Neural crest cell (in vitro differentiated cells): Measurements from ENCODE around the gene UVRAG. TPM values are rescaled to one million over a fixed set of nuclear protein-coding genes. Genes with fewer than 3 reads are reported as not detected.

Experiments
- DNase-seq: peaks from one replicate; pipeline ENCODE4 v3.0.0; 2021; ENCODE audit warnings: low read depth, mixed read lengths, low spot score
- H3K27ac Mint-ChIP-seq: one replicate; pipeline ENCODE4 v1.8.0; 2021; ENCODE audit warnings: mild to moderate bottlenecking, mixed read lengths; ENCODE audit not compliant: unreplicated experiment
- H3K27me3 Mint-ChIP-seq: 2 replicates; pipeline ENCODE4 v1.8.0; 2021; ENCODE audit warnings: low read depth, mild to moderate bottlenecking, mixed read lengths
- H3K36me3 Mint-ChIP-seq: 2 replicates; pipeline ENCODE4 v1.8.0; 2021; ENCODE audit warnings: low read depth, mild to moderate bottlenecking, mixed read lengths
- H3K4me1 Mint-ChIP-seq: 2 replicates; pipeline ENCODE4 v1.8.0; 2021; ENCODE audit warnings: mixed read lengths
- H3K4me3 Mint-ChIP-seq: one replicate; pipeline ENCODE4 v1.8.0; 2021; ENCODE audit warnings: mild to moderate bottlenecking, mixed read lengths
- H3K9me3 Mint-ChIP-seq: 2 replicates; pipeline ENCODE4 v1.8.0; 2021; ENCODE audit warnings: mixed read lengths
- CTCF ChIP-seq: fragments of 200-600 bp; sonication (generic); conservative IDR thresholded peaks from 2 replicates; pipeline ENCODE4 v1.5.0; 2021; ENCODE audit warnings: antibody characterized with exemption, mild to moderate bottlenecking
- total RNA-seq: library from RNA; stranded (reverse); gene quantifications from 2 replicates; pipeline ENCODE4 v1.2.1, GENCODE V29; 2021

UVRAG gene
- total RNA-seq, 1 donor from 2014 or later = 29.0 TPM

- H3K27ac Mint-ChIP-seq = no peak overlapping the region
- TF ChIP-seq CTCF = no peak
- no peak for DNase-seq
- H3K9me3 Mint-ChIP-seq = no peaks in the 10 kb centered on the region
- H3K4me3 Mint-ChIP-seq = no peak overlapping the region
- peaks cover 4% of the 10 kb centered on the region for H3K4me1 Mint-ChIP-seq
- peaks cover 4% of the 10 kb centered on the region for H3K36me3 Mint-ChIP-seq
- no peaks in the 10 kb centered on the region for H3K27me3 Mint-ChIP-seq
Observed at GRCh38 chr11:76119779-76120178, 304.8 kb downstream of the UVRAG start.

- H3K27me3 Mint-ChIP-seq = no peaks in the 10 kb centered on the region
- peaks cover 4% of the 10 kb centered on the region for H3K36me3 Mint-ChIP-seq
- H3K4me1 Mint-ChIP-seq = peaks cover 4% of the 10 kb centered on the region
- no peak for DNase-seq
- H3K4me3 Mint-ChIP-seq = no peak overlapping the region
- H3K9me3 Mint-ChIP-seq = no peaks in the 10 kb centered on the region
- TF ChIP-seq CTCF = no peak
- H3K27ac Mint-ChIP-seq = no peak overlapping the region
Observed at GRCh38 chr11:76120513-76121101, 305.6 kb downstream of the UVRAG start.

GRCh38 chr11:76123248-76123647 lies 308.2 kb downstream of the UVRAG start:
- Mint-ChIP-seq H3K4me1 (peaks cover 4% of the 10 kb centered on the region), H3K27me3 (no peaks in the 10 kb centered on the region), H3K36me3 (peaks cover 4% of the 10 kb centered on the region), H3K27ac (no peak overlapping the region), H3K4me3 (no peak overlapping the region), H3K9me3 (peaks cover 2% of the 10 kb centered on the region)
- DNase-seq = no peak
- no peak for TF ChIP-seq CTCF

GRCh38 chr11:76124905-76125770 lies 310.1 kb downstream of the UVRAG start:
- Mint-ChIP-seq H3K4me3 (no peak overlapping the region), H3K36me3 (peaks cover 4% of the 10 kb centered on the region), H3K27ac (no peak overlapping the region), H3K9me3 (peaks cover 2% of the 10 kb centered on the region), H3K27me3 (no peaks in the 10 kb centered on the region), H3K4me1 (peaks cover 4% of the 10 kb centered on the region)
- no peak for DNase-seq
- no peak for TF ChIP-seq CTCF

GRCh38 chr11:76129729-76130128 lies 314.7 kb downstream of the UVRAG start:
- H3K9me3 Mint-ChIP-seq = peaks cover 2% of the 10 kb centered on the region
- no peaks in the 10 kb centered on the region for H3K27me3 Mint-ChIP-seq
- peaks cover 7% of the 10 kb centered on the region for H3K36me3 Mint-ChIP-seq
- H3K4me1 Mint-ChIP-seq = no peaks in the 10 kb centered on the region
- no peak overlapping the region for H3K4me3 Mint-ChIP-seq
- TF ChIP-seq CTCF = no peak
- DNase-seq = no peak
- H3K27ac Mint-ChIP-seq = no peak overlapping the region
